Esophagus muscularis mucosa (tissue), 4 donors: ENCODE data around the gene SEMA3G. TPM values are rescaled to one million over a fixed set of nuclear protein-coding genes. Genes with fewer than 3 reads are reported as not detected.

Experiments used
- DNase-seq: peaks from one replicate; pipeline ENCODE4 v3.0.0-alpha.2; 2017; ENCODE audit errors: extremely low spot score
- H3K27ac ChIP-seq, 4 donors: fragments of 200-600 bp; sonication (generic); replicated peaks in 1 of 4; 1 replicate in 3 of 4; 2 replicates in 1 of 4; pipeline ENCODE4 v1.5.1; 2016 to 2019; ENCODE audit warnings: mild to moderate bottlenecking in 1 of 4
- H3K27me3 ChIP-seq, 4 donors: fragments of 200-600 bp; sonication (generic); one replicate each; pipeline versions ENCODE4 v1.5.1 to v1.6.0; 2016 to 2019
- H3K36me3 ChIP-seq, 4 donors: fragments of 200-600 bp; sonication (generic); one replicate each; pipeline ENCODE4 v1.5.1; 2016 to 2019
- H3K4me1 ChIP-seq, 4 donors: fragments of 200-600 bp; sonication (generic); one replicate each; pipeline ENCODE4 v1.5.1; 2016 to 2019
- H3K4me3 ChIP-seq, 4 donors: fragments of 200-600 bp; sonication (generic); 1 replicate in 2 of 4; 2 replicates in 2 of 4; pipeline ENCODE4 v1.5.1; 2016 to 2019; ENCODE audit warnings: mild to moderate bottlenecking in 4 of 4, moderate library complexity in 1 of 4
- H3K9me3 ChIP-seq, 4 donors: fragments of 200-600 bp; sonication (generic); 1 replicate in 3 of 4; 2 replicates in 1 of 4; pipeline ENCODE4 v1.5.1; 2016 to 2019
- CTCF ChIP-seq, 3 experiments: fragments of 200-600 bp in 2 of 3; fragments of 450-650 bp in 1 of 3; sonication (generic) in 2 of 3; IDR thresholded peaks; one replicate each; pipeline ENCODE4 v1.5.1; 2017 to 2019; ENCODE audit warnings: antibody characterized with exemption in 3 of 3, mild to moderate bottlenecking in 2 of 3, moderate library complexity in 1 of 3
- EP300 ChIP-seq: sonication (generic); formaldehyde crosslinking; IDR thresholded peaks from one replicate; pipeline ENCODE4 v1.6.1; 2017; ENCODE audit warnings: antibody characterized with exemption
- POLR2A ChIP-seq: fragments of 450-650 bp; IDR thresholded peaks from one replicate; pipeline ENCODE4 v1.6.1; 2017; ENCODE audit warnings: antibody characterized with exemption, moderate library complexity, mild to moderate bottlenecking, low read depth
- POLR2AphosphoS5 ChIP-seq, 2 donors: sonication (generic); formaldehyde crosslinking; IDR thresholded peaks; one replicate each; pipeline ENCODE4 v1.6.1; 2017; ENCODE audit warnings: antibody characterized with exemption in 2 of 2
- WGBS: methylation state at CpG from one replicate; pipeline ENCODE4 v1.1.5; 2018; 5-methylcytosine and 5-hydroxymethylcytosine counted together
- intact Hi-C: fragments of 100-400 bp; cut with DNase I; formaldehyde crosslinking; loops from one replicate; pipeline ENCODE4 v1.15.1; 2023
- total RNA-seq, 4 donors: library from RNA; depleted of rRNA; stranded (reverse); fragments of >200 nt; gene quantifications; one replicate each; pipeline versions ENCODE4 v1.1.0 to v1.2.1, GENCODE V29; 2016

SEMA3G gene
- total RNA-seq, 4 donors from 2014 or later: 7.1 to 39.2 (median 22.2) TPM

GRCh38 chr3:52487788-52488691 is 43.1 kb upstream of the SEMA3G start:
- Histone ChIP-seq H3K27ac (no peak overlapping the region), H3K9me3 (no peaks in the 10 kb centered on the region), H3K36me3 (peaks cover 70 to 95% (median 83%) of the 10 kb centered on the region in 4 donors), H3K4me3 (no peak overlapping the region), H3K27me3 (no peaks in the 10 kb centered on the region), H3K4me1 (peaks cover 50 to 72% (median 65%) of the 10 kb centered on the region in 4 donors)
- intact Hi-C loops: loop anchor here (5.0 kb wide), 1 partner anchor 44 kb away; the partner anchor contains the start of gene NT5DC2
- DNase-seq: no peak
- WGBS: 96% methylated on average over 52 of the region's 59 CpGs
- no peak for TF ChIP-seq EP300
- TF ChIP-seq POLR2AphosphoS5 (IDR thresholded peaks at IDR 0.05): no peak
- TF ChIP-seq POLR2A: no peak
- TF ChIP-seq CTCF (IDR thresholded peaks at IDR 0.05): no peak

- DNase-seq: no peak
- Histone ChIP-seq H3K27me3 (no peaks in the 10 kb centered on the region), H3K36me3 (peaks cover 61 to 95% (median 80%) of the 10 kb centered on the region in 4 donors), H3K4me3 (no peak overlapping the region), H3K9me3 (no peaks in the 10 kb centered on the region), H3K27ac (peak overlapping the region in 1 of 4 donors; percentile 12), H3K4me1 (peaks cover 48 to 72% (median 65%) of the 10 kb centered on the region in 4 donors)
- intact Hi-C loops: loop anchor here (5.0 kb wide), 1 partner anchor 45 kb away; the partner anchor contains the start of gene NT5DC2
- no peak for TF ChIP-seq POLR2AphosphoS5 (IDR thresholded peaks at IDR 0.05)
- no peak for TF ChIP-seq CTCF (IDR thresholded peaks at IDR 0.05)
- TF ChIP-seq POLR2A: no peak
- WGBS: 88% methylated on average over 30 of the region's 31 CpGs
Observed at GRCh38 chr3:52487050-52487787, 42.3 kb upstream of the SEMA3G start.

GRCh38 chr3:52484680-52485461 is 40.0 kb upstream of the SEMA3G start:
- Histone ChIP-seq H3K27me3 (no peaks in the 10 kb centered on the region), H3K4me3 (no peak overlapping the region), H3K4me1 (peaks cover 30 to 59% (median 46%) of the 10 kb centered on the region in 4 donors), H3K36me3 (peaks cover 54 to 95% (median 80%) of the 10 kb centered on the region in 4 donors), H3K27ac (peak overlapping the region; percentile 67 to 84 (median 76)), H3K9me3 (no peaks in the 10 kb centered on the region)
- no peak for TF ChIP-seq CTCF (IDR thresholded peaks at IDR 0.05)
- peak in 1 of 2 donors; percentile 62 for TF ChIP-seq POLR2AphosphoS5 (IDR thresholded peaks at IDR 0.05)
- intact Hi-C loops: loop anchor here (5.0 kb wide), 1 partner anchor 47 kb away; the partner anchor contains the start of gene NT5DC2
- DNase-seq: no peak
- WGBS: 71% methylated on average over 10 of the region's 10 CpGs

- peaks cover 27 to 52% (median 37%) of the 10 kb centered on the region in 4 donors for H3K4me1 ChIP-seq
- intact Hi-C loops: no loop called here
- 36% methylated on average over 13 of the region's 13 CpGs for WGBS
Observed at GRCh38 chr3:52483577-52484381, 38.9 kb upstream of the SEMA3G start.

More at GRCh38 chr3:52483577-52484381, 38.9 kb upstream of the SEMA3G start:
- TF ChIP-seq POLR2AphosphoS5 (IDR thresholded peaks at IDR 0.05) (peak; percentile 36 to 55), EP300 (no peak)
- Histone ChIP-seq H3K27me3 (no peaks in the 10 kb centered on the region), H3K27ac (peak overlapping the region; percentile 67 to 84 (median 76)), H3K9me3 (no peaks in the 10 kb centered on the region), H3K36me3 (peaks cover 51 to 95% (median 80%) of the 10 kb centered on the region in 4 donors), H3K4me3 (no peak overlapping the region)
- no peak for DNase-seq
